Activated CD8-positive, alpha-beta memory T cell treated with anti-CD3 and anti-CD28 coated beads, Interleukin-2, amount 50 U/mL, for 1 hour (primary cell): ENCODE measurements around the gene KCNAB2.
A peak's percentile ranks its signal among the peaks of the same experiment; 100 is the strongest.

ENCODE experiments used
- DNase-seq: peaks from one replicate; pipeline ENCODE4 v3.0.0-alpha.2; 2020; ENCODE audit errors: extremely low read depth

KCNAB2 gene

GRCh38 chr1:6030547-6031261 lies 15.0 kb upstream of the KCNAB2 start:
- DNase-seq = no peak

- no peak for DNase-seq
These were observed 12.6 kb upstream of the KCNAB2 start for GRCh38 chr1:6033124-6033523.

GRCh38 chr1:6033986-6034749 lies 11.5 kb upstream of the KCNAB2 start:
- DNase-seq = no peak

- DNase-seq = no peak
These were observed 11.0 kb upstream of the KCNAB2 start for GRCh38 chr1:6034750-6035096.

- no peak for DNase-seq
These were observed 10.4 kb upstream of the KCNAB2 start for GRCh38 chr1:6035303-6035702.

- no peak for DNase-seq
These were observed 10.0 kb upstream of the KCNAB2 start for GRCh38 chr1:6035719-6036118.

- DNase-seq = no peak
These were observed 8.3 kb upstream of the KCNAB2 start for GRCh38 chr1:6037338-6037762.

- DNase-seq = no peak
These were observed 7.1 kb upstream of the KCNAB2 start for GRCh38 chr1:6038603-6039002.

GRCh38 chr1:6039031-6039430 lies 6.7 kb upstream of the KCNAB2 start:
- no peak for DNase-seq

- no peak for DNase-seq
These were observed 5.2 kb upstream of the KCNAB2 start for GRCh38 chr1:6040444-6040843.

- no peak for DNase-seq
These were observed 4.8 kb upstream of the KCNAB2 start for GRCh38 chr1:6040861-6041415.

GRCh38 chr1:6041432-6042062 lies 4.1 kb upstream of the KCNAB2 start:
- no peak for DNase-seq

GRCh38 chr1:6043561-6043960 lies 2.1 kb upstream of the KCNAB2 start:
- DNase-seq = no peak

GRCh38 chr1:6044481-6045109 lies 1.1 kb upstream of the KCNAB2 start:
- DNase-seq = no peak

GRCh38 chr1:6045110-6045502 lies 582 bp upstream of the KCNAB2 start:
- DNase-seq = no peak

GRCh38 chr1:6046279-6046678 lies 591 bp downstream of the KCNAB2 start:
- DNase-seq = no peak

GRCh38 chr1:6048179-6048867 lies 2.6 kb downstream of the KCNAB2 start:
- DNase-seq = no peak

- DNase-seq = no peak
These were observed 3.7 kb downstream of the KCNAB2 start for GRCh38 chr1:6049419-6049818.

- DNase-seq = no peak
These were observed 5.7 kb downstream of the KCNAB2 start for GRCh38 chr1:6051423-6051822.

GRCh38 chr1:6052543-6053205 lies 7.0 kb downstream of the KCNAB2 start:
- peak; percentile 17 for DNase-seq

- DNase-seq = no peak
These were observed 7.5 kb downstream of the KCNAB2 start for GRCh38 chr1:6053206-6053546.
